ES-I3 (cell line): ENCODE measurements around the gene STK31.
"Not testable (repeated sequence)": the region's sequence is repeated elsewhere in the genome, so short reads cannot be mapped to it uniquely, and the experiment has no call there.

ENCODE experiments used
- H3K36me3 ChIP-seq: 2 replicates; pipeline ENCODE4 v1.6.1; 2013; ENCODE audit warnings: mild to moderate bottlenecking, low read length, control low read depth, moderate library complexity; ENCODE audit not compliant: insufficient read depth
- H3K4me1 ChIP-seq: 2 replicates; pipeline ENCODE4 v1.6.1; 2013; ENCODE audit warnings: mild to moderate bottlenecking, control low read depth, low read length; ENCODE audit not compliant: insufficient read depth
- H3K9ac ChIP-seq: 2 replicates; pipeline ENCODE4 v1.6.1; 2013; ENCODE audit warnings: low read depth, mild to moderate bottlenecking, low read length, moderate library complexity
- H3K9me3 ChIP-seq: 2 replicates; pipeline ENCODE4 v1.6.1; 2013; ENCODE audit warnings: mild to moderate bottlenecking, low read length, moderate library complexity; ENCODE audit not compliant: control insufficient read depth, insufficient read depth

The STK31 gene

GRCh38 chr7:23808421-23808820 is 98.4 kb downstream of the STK31 start:
- Histone ChIP-seq H3K4me1 (no peaks in the 10 kb centered on the region), H3K9me3 (peaks cover 3% of the 10 kb centered on the region), H3K9ac (no peak overlapping the region), H3K36me3 (no peaks in the 10 kb centered on the region)

- Histone ChIP-seq H3K9me3 (peaks cover 3% of the 10 kb centered on the region), H3K36me3 (no peaks in the 10 kb centered on the region), H3K9ac (no peak overlapping the region), H3K4me1 (no peaks in the 10 kb centered on the region)
Observed at GRCh38 chr7:23810099-23810498, 100.1 kb downstream of the STK31 start.

- no peaks in the 10 kb centered on the region for H3K4me1 ChIP-seq
- H3K36me3 ChIP-seq: no peaks in the 10 kb centered on the region
- peaks cover 3% of the 10 kb centered on the region for H3K9me3 ChIP-seq
- no peak overlapping the region for H3K9ac ChIP-seq
Observed at GRCh38 chr7:23811540-23811939, 101.5 kb downstream of the STK31 start.

- not testable (repeated sequence) for H3K4me1 ChIP-seq, H3K36me3 ChIP-seq, H3K9ac ChIP-seq, H3K9me3 ChIP-seq
Observed at GRCh38 chr7:23828125-23828524, 118.1 kb downstream of the STK31 start.

GRCh38 chr7:23832733-23833132 is 122.7 kb downstream of the STK31 start:
- not testable (repeated sequence) for H3K4me1 ChIP-seq, H3K36me3 ChIP-seq, H3K9ac ChIP-seq, H3K9me3 ChIP-seq

- Histone ChIP-seq H3K36me3 (no peaks in the 10 kb centered on the region), H3K9me3 (peaks cover 4% of the 10 kb centered on the region), H3K4me1 (no peaks in the 10 kb centered on the region), H3K9ac (no peak overlapping the region)
Observed at GRCh38 chr7:23833405-23833804, 123.4 kb downstream of the STK31 start.

GRCh38 chr7:23844837-23845236 is 134.8 kb downstream of the STK31 start:
- H3K4me1 ChIP-seq, H3K9ac ChIP-seq, H3K9me3 ChIP-seq, H3K36me3 ChIP-seq: not testable (repeated sequence)

GRCh38 chr7:23852135-23852534 is 142.1 kb downstream of the STK31 start:
- H3K4me1 ChIP-seq: no peaks in the 10 kb centered on the region
- H3K9me3 ChIP-seq: 0 out of 2 replicates have a peak, but pooled peaks cover 4% of the 10 kb centered on the region
- H3K9ac ChIP-seq: no peak overlapping the region
- no peaks in the 10 kb centered on the region for H3K36me3 ChIP-seq

GRCh38 chr7:23852988-23853387 is 143.0 kb downstream of the STK31 start:
- no peaks in the 10 kb centered on the region for H3K4me1 ChIP-seq
- no peaks in the 10 kb centered on the region for H3K36me3 ChIP-seq
- H3K9ac ChIP-seq: no peak overlapping the region
- 0 out of 2 replicates have a peak, but pooled peaks cover 4% of the 10 kb centered on the region for H3K9me3 ChIP-seq

GRCh38 chr7:23863209-23863787 is 153.3 kb downstream of the STK31 start:
- no peaks in the 10 kb centered on the region for H3K9me3 ChIP-seq
- H3K9ac ChIP-seq: no peak overlapping the region
- no peaks in the 10 kb centered on the region for H3K4me1 ChIP-seq
- H3K36me3 ChIP-seq: no peaks in the 10 kb centered on the region

GRCh38 chr7:23864973-23865372 is 155.0 kb downstream of the STK31 start:
- Histone ChIP-seq H3K36me3 (no peaks in the 10 kb centered on the region), H3K4me1 (no peaks in the 10 kb centered on the region), H3K9ac (no peak overlapping the region), H3K9me3 (no peaks in the 10 kb centered on the region)

GRCh38 chr7:23873306-23873705 is 163.3 kb downstream of the STK31 start:
- Histone ChIP-seq H3K9me3 (no peaks in the 10 kb centered on the region), H3K9ac (no peak overlapping the region), H3K4me1 (no peaks in the 10 kb centered on the region), H3K36me3 (no peaks in the 10 kb centered on the region)

- H3K4me1 ChIP-seq, H3K9me3 ChIP-seq, H3K36me3 ChIP-seq, H3K9ac ChIP-seq: not testable (repeated sequence)
Observed at GRCh38 chr7:23876526-23876925, 166.5 kb downstream of the STK31 start.
